ENCODE results near the gene PLOD1. TPM values are rescaled to one million over a fixed set of nuclear protein-coding genes. Genes with fewer than 3 reads are reported as not detected.
"Not testable (repeated sequence)": the region's sequence is repeated elsewhere in the genome, so short reads cannot be mapped to it uniquely, and the experiment has no call there.

PLOD1 gene
- total RNA-seq, 4 donors from 2014 or later = 28.8 to 56.3 (median 41.2) TPM

DNA sequence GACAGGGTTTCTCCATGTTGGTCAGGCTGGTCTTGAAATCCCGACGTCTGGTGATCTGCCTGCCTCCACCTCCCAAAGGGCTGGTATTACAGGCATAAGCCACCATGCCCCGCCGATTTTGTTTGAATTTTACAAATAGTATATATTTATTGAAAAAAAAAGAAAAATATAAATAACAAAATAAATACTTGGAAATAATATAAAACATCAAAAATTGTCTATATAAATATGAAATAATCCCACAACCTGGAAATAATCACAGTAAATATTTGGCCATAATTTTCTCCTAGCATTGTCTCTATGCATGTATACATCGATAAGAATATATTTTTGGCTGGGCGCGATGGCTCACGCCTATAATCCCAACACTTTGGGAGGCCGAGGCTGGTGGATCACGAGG lies 2.7 kb upstream of the PLOD1 start:
- Histone ChIP-seq H3K4me1 (peaks cover 10 to 56% (median 37%) of the 10 kb centered on the region in 4 donors), H3K4me3 (no peak overlapping the region), H3K9me3 (no peaks in the 10 kb centered on the region), H3K27me3 (no peaks in the 10 kb centered on the region), H3K36me3 (no peaks in the 10 kb centered on the region), H3K27ac (peak overlapping the region in 1 of 4 donors; percentile 62)
- 86 to 88% methylated on average over 8 to 10 of the region's 10 CpGs for WGBS, 2 donors (ENCODE audit: low coverage in 1 of 2)
- intact Hi-C loops (cut with DNase I; ENCODE audit: low total_unique reads) = no loop called here
- TF ChIP-seq CTCF (IDR thresholded peaks at IDR 0.05) (no peak), POLR2AphosphoS5 (IDR thresholded peaks at IDR 0.05) (no peak), POLR2A (IDR thresholded peaks at IDR 0.05) (no peak), EP300 (IDR thresholded peaks at IDR 0.05; ENCODE audit: low read depth) (no peak)
- DNase-seq = no peak
- in situ Hi-C loops (cut with MboI; ENCODE audit: low pct_ligation_motif_present in 1 of 4, low pct_unique_long_range_greater_than_20kb in 1 of 4, low sequenced_read_pairs in 3 of 4) = no loop called here

- Histone ChIP-seq H3K36me3 (no peaks in the 10 kb centered on the region), H3K4me1 (peaks cover 3 to 36% (median 29%) of the 10 kb centered on the region in 4 donors), H3K27me3 (no peaks in the 10 kb centered on the region), H3K27ac (peak overlapping the region; percentile 85 to 92 (median 86)), H3K9me3 (no peaks in the 10 kb centered on the region), H3K4me3 (peak overlapping the region; percentile 35 to 79 (median 61))
- in situ Hi-C loops (cut with MboI; ENCODE audit: low pct_ligation_motif_present in 1 of 4, low pct_unique_long_range_greater_than_20kb in 1 of 4, low sequenced_read_pairs in 3 of 4) = no loop called here
- 0 to 8% methylated on average over 2 of the region's 2 CpGs for WGBS, 2 donors (ENCODE audit: low coverage in 1 of 2)
- intact Hi-C loops (cut with DNase I; ENCODE audit: low total_unique reads) = no loop called here
- no peak for DNase-seq
- TF ChIP-seq CTCF (IDR thresholded peaks at IDR 0.05) (no peak), EP300 (IDR thresholded peaks at IDR 0.05; ENCODE audit: low read depth) (no peak), POLR2AphosphoS5 (IDR thresholded peaks at IDR 0.05) (no peak), POLR2A (IDR thresholded peaks at IDR 0.05) (no peak)
Observed at GRCh38 chr1:11935057-11935412, 518 bp downstream of the PLOD1 start.

DNA sequence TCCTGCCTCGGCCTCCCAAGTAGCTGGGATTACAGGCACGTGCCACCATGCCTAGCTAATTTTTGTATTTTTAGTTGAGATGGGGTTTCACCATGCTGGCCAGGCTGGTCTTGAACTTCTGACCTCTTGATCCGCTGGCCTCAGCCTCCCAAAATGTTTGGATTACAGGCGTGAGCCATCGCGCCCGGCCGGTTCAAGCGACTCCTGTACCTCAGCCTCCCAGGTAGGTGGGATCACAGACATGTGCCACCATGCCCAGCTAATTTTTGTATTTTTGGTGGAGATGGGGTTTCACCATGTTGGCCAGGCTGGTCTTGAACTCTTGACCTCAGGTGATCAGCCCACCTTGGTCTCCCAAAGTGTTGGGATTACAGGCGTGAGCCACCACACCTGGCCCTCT lies 1.2 kb downstream of the PLOD1 start:
- peak overlapping the region in 1 of 4 donors; percentile 92 for H3K27ac ChIP-seq
- peaks cover 0 to 32% (median 28%) of the 10 kb centered on the region in 4 donors for H3K4me1 ChIP-seq
- in situ Hi-C loops (cut with MboI; ENCODE audit: low pct_ligation_motif_present in 1 of 4, low pct_unique_long_range_greater_than_20kb in 1 of 4, low sequenced_read_pairs in 3 of 4); DNase-seq; intact Hi-C loops (cut with DNase I; ENCODE audit: low total_unique reads); H3K9me3 ChIP-seq; H3K36me3 ChIP-seq; H3K27me3 ChIP-seq: not testable (repeated sequence)
- peak overlapping the region in 1 of 4 donors; percentile 79 for H3K4me3 ChIP-seq
- WGBS, 2 donors (ENCODE audit: low coverage in 1 of 2) = 89% methylated on average over 10 of the region's 10 CpGs; no CpG with 5 or more reads in 1 of the 2 donors

DNA sequence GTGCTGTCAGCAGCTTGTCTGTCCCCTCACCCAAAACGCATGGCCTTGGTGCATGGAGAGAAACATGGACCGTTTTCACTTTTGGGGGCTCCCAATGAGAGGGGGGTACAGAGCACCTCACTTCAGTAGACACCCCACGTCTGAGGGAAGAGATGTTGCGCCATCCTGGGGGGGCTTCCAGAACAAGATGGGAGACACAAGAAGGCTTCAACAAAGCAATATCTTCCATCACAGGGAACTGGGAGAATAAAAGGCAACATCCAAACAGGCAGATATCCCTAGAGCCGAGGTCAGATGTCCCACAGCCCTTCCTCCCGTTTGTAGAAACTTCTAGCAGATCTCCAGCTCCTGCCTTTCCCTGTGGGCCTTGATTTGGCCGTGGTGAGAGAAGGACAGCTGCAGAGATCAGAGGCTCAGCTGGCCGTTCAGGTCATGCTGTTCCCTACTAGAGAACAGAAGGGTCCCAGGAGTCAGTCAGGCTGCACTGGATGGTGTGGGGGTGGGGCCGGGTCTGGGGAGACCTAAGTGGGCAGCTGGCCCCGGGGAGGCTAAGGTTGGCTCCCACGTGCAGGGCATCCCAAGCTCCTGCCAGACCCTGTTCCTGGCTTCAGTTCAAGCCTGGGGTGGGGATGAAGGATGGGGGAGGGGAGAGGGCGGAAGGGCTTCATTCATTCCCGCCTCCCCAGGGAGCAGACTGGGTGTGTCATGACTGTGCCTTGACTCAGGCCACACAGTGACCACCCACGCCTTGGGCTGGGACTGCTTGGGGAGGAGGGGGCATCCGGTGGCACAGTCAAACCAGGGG lies 4.4 kb downstream of the PLOD1 start:
- Histone ChIP-seq H3K4me3 (no peak overlapping the region), H3K27me3 (no peaks in the 10 kb centered on the region), H3K9me3 (no peaks in the 10 kb centered on the region), H3K27ac (peak overlapping the region in 1 of 4 donors; percentile 28), H3K4me1 (peaks cover 0 to 31% (median 26%) of the 10 kb centered on the region in 4 donors), H3K36me3 (no peaks in the 10 kb centered on the region)
- in situ Hi-C loops (cut with MboI; ENCODE audit: low pct_ligation_motif_present in 1 of 4, low pct_unique_long_range_greater_than_20kb in 1 of 4, low sequenced_read_pairs in 3 of 4) = no loop called here
- intact Hi-C loops (cut with DNase I; ENCODE audit: low total_unique reads) = no loop called here
- 72 to 100% methylated on average over 1 to 15 of the region's 15 CpGs for WGBS, 2 donors (ENCODE audit: low coverage in 1 of 2)
- no peak for TF ChIP-seq CTCF (IDR thresholded peaks at IDR 0.05)
- TF ChIP-seq EP300 (IDR thresholded peaks at IDR 0.05; ENCODE audit: low read depth) = no peak
- TF ChIP-seq POLR2AphosphoS5 (IDR thresholded peaks at IDR 0.05) = no peak
- no peak for TF ChIP-seq POLR2A (IDR thresholded peaks at IDR 0.05)
- DNase-seq = no peak

- H3K27ac ChIP-seq = peak overlapping the region in 3 of 4 donors; percentile 5 to 39 (median 33)
Observed at GRCh38 chr1:11939794-11940193, 5.3 kb downstream of the PLOD1 start.

More at GRCh38 chr1:11939794-11940193, 5.3 kb downstream of the PLOD1 start:
- WGBS, 2 donors (ENCODE audit: low coverage in 1 of 2) = 95 to 100% methylated on average over 1 to 7 of the region's 7 CpGs
- intact Hi-C loops (cut with DNase I; ENCODE audit: low total_unique reads); DNase-seq; H3K27me3 ChIP-seq; H3K4me3 ChIP-seq; in situ Hi-C loops (cut with MboI; ENCODE audit: low pct_ligation_motif_present in 1 of 4, low pct_unique_long_range_greater_than_20kb in 1 of 4, low sequenced_read_pairs in 3 of 4); H3K36me3 ChIP-seq; H3K9me3 ChIP-seq: not testable (repeated sequence)
- H3K4me1 ChIP-seq = peaks cover 0 to 27% (median 22%) of the 10 kb centered on the region in 4 donors

Data from transverse colon (tissue), 4 donors.